Measurements from ENCODE around the gene PLEKHM3.

PLEKHM3 gene

DNA sequence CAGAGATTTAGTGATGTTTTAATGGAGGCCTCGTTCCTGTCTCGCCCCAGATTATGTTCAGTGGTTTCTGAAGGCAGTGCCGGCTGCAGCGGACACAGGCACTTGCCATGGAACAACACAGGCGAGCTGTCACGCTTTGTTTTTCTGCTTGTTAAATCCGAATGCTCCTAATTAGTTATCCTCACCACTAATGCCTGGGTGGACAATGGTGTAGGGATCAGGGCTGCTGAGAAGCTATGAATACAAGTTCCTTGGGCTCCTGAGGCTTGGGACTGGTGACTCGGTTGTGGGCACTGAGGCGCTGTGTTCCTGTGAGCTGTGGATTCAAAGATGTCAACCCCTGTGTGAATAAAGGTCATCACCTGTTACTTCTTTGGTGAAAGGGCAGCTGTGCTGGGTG is 123.5 kb downstream of the PLEKHM3 start:
- Histone ChIP-seq H3K9me3 (ENCODE audit: control insufficient read depth, insufficient read depth, low read depth, low read length) (no peaks in the 10 kb centered on the region), H3K27ac (ENCODE audit: extremely low read depth, low read depth, low read length) (no peak overlapping the region), H3K4me3 (ENCODE audit: low read depth, low read length) (no peak overlapping the region), H3K36me3 (ENCODE audit: control insufficient read depth in 2 of 2, insufficient read depth in 1 of 2, low read length in 2 of 2) (peaks cover 0 to 13% of the 10 kb centered on the region in 2 experiments; a peak in 2 of 3 replicates), H3K4me1 (ENCODE audit: control insufficient read depth, insufficient read depth, low read length) (peaks cover 1% of the 10 kb centered on the region; the same call in 1 of the 2 replicates)
- ChIA-PET POLR2A (no interaction called here), CTCF (interaction anchor here (0.6 to 0.7 kb wide), 2 partner anchors 132 to 256 kb away, joined by 3 to 4 read pairs; no protein-coding TSS in a partner anchor)
- TF ChIP-seq, protein P1, sequence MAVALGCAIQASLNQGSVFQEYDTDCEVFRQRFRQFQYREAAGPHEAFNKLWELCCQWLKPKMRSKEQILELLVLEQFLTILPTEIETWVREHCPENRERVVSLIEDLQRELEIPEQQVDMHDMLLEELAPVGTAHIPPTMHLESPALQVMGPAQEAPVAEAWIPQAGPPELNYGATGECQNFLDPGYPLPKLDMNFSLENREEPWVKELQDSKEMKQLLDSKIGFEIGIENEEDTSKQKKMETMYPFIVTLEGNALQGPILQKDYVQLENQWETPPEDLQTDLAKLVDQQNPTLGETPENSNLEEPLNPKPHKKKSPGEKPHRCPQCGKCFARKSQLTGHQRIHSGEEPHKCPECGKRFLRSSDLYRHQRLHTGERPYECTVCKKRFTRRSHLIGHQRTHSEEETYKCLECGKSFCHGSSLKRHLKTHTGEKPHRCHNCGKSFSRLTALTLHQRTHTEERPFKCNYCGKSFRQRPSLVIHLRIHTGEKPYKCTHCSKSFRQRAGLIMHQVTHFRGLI (tag by site-specific recombination; IDR thresholded peaks at IDR 0.05): no peak
- TF ChIP-seq ZNF473 (tag by site-specific recombination; IDR thresholded peaks at IDR 0.05) (no peak), ZNF571 (tag by site-specific recombination; IDR thresholded peaks at IDR 0.05) (no peak), MZF1 (tag by site-specific recombination; IDR thresholded peaks at IDR 0.05; ENCODE audit: borderline replicate concordance) (no peak), ZNF19 (tag by site-specific recombination; IDR thresholded peaks at IDR 0.05; ENCODE audit: low read depth) (no peak), ZNF423 (tag by site-specific recombination; IDR thresholded peaks at IDR 0.05) (no peak), ZNF610 (tag by site-specific recombination; IDR thresholded peaks at IDR 0.05; ENCODE audit: borderline replicate concordance) (no peak), ZNF132 (tag by site-specific recombination; IDR thresholded peaks at IDR 0.05; ENCODE audit: borderline replicate concordance) (no peak), KLF8 (tag by site-specific recombination; IDR thresholded peaks at IDR 0.05) (no peak), ZNF202 (tag by site-specific recombination; IDR thresholded peaks at IDR 0.05; ENCODE audit: borderline replicate concordance) (no peak), ZNF48 (tag by site-specific recombination; IDR thresholded peaks at IDR 0.05) (no peak), ZNF558 (tag by site-specific recombination; IDR thresholded peaks at IDR 0.05) (no peak), TCF7L2 (IDR thresholded peaks at IDR 0.05; ENCODE audit: borderline replicate concordance, low read depth, low read length) (no peak), ZNF830 (tag by site-specific recombination; IDR thresholded peaks at IDR 0.05; ENCODE audit: low read depth) (no peak)
- TF ChIP-seq, protein P2, sequence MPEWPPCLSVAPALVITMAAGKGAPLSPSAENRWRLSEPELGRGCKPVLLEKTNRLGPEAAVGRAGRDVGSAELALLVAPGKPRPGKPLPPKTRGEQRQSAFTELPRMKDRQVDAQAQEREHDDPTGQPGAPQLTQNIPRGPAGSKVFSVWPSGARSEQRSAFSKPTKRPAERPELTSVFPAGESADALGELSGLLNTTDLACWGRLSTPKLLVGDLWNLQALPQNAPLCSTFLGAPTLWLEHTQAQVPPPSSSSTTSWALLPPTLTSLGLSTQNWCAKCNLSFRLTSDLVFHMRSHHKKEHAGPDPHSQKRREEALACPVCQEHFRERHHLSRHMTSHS (tag by site-specific recombination; IDR thresholded peaks at IDR 0.05): no peak
- TF ChIP-seq, protein P3, sequence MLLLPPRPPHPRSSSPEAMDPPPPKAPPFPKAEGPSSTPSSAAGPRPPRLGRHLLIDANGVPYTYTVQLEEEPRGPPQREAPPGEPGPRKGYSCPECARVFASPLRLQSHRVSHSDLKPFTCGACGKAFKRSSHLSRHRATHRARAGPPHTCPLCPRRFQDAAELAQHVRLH (tag by site-specific recombination; IDR thresholded peaks at IDR 0.05): no peak
- TF ChIP-seq, protein P4, sequence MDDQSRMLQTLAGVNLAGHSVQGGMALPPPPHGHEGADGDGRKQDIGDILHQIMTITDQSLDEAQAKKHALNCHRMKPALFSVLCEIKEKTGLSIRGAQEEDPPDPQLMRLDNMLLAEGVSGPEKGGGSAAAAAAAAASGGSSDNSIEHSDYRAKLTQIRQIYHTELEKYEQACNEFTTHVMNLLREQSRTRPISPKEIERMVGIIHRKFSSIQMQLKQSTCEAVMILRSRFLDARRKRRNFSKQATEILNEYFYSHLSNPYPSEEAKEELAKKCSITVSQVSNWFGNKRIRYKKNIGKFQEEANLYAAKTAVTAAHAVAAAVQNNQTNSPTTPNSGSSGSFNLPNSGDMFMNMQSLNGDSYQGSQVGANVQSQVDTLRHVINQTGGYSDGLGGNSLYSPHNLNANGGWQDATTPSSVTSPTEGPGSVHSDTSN (CRISPR knock-in tag; IDR thresholded peaks at IDR 0.05): no peak

DNA sequence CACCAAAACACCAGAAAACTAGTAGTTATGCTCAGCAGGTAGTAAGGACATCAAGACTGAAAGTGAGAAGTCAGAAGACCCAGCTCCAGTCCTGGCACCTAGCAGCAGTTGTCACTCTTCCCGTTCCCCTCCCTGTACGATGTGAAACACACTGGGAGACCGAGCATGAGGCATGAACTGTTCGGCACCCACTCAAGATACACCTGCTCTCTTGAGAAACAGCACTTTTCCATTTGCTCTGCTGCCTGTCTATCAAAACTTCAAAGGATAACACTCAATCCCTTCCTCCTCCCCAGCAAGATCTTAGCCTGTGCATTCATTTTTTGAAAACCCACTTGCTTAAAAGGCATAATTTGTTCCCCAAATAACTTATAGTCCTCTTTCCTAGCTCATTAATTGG is 123.9 kb downstream of the PLEKHM3 start:
- POLR2A ChIA-PET: no interaction called here
- Histone ChIP-seq H3K9me3 (ENCODE audit: control insufficient read depth, insufficient read depth, low read depth, low read length) (no peaks in the 10 kb centered on the region), H3K27ac (ENCODE audit: extremely low read depth, low read depth, low read length) (no peak overlapping the region), H3K4me1 (ENCODE audit: control insufficient read depth, insufficient read depth, low read length) (peaks cover 6% of the 10 kb centered on the region; the same call in 1 of the 2 replicates), H3K36me3 (ENCODE audit: control insufficient read depth in 2 of 2, insufficient read depth in 1 of 2, low read length in 2 of 2) (peaks cover 0 to 13% of the 10 kb centered on the region in 2 experiments; a peak in 2 of 3 replicates), H3K4me3 (ENCODE audit: low read depth, low read length) (no peak overlapping the region)
- CTCF ChIA-PET: interaction anchor here (0.5 to 0.7 kb wide), 2 partner anchors 14 to 131 kb away, joined by 3 read pairs; no protein-coding TSS in a partner anchor
- no peak for TF ChIP-seq ZNF610 (tag by site-specific recombination; IDR thresholded peaks at IDR 0.05; ENCODE audit: borderline replicate concordance)
- TF ChIP-seq, protein P5, sequence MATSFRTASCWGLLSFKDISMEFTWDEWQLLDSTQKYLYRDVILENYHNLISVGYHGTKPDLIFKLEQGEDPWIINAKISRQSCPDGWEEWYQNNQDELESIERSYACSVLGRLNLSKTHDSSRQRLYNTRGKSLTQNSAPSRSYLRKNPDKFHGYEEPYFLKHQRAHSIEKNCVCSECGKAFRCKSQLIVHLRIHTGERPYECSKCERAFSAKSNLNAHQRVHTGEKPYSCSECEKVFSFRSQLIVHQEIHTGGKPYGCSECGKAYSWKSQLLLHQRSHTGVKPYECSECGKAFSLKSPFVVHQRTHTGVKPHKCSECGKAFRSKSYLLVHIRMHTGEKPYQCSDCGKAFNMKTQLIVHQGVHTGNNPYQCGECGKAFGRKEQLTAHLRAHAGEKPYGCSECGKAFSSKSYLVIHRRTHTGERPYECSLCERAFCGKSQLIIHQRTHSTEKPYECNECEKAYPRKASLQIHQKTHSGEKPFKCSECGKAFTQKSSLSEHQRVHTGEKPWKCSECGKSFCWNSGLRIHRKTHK (tag by site-specific recombination; IDR thresholded peaks at IDR 0.05): no peak
- TF ChIP-seq ZNF292 (tag by site-specific recombination; IDR thresholded peaks at IDR 0.05; ENCODE audit: borderline replicate concordance, low read depth): no peak
- TF ChIP-seq, protein P6, sequence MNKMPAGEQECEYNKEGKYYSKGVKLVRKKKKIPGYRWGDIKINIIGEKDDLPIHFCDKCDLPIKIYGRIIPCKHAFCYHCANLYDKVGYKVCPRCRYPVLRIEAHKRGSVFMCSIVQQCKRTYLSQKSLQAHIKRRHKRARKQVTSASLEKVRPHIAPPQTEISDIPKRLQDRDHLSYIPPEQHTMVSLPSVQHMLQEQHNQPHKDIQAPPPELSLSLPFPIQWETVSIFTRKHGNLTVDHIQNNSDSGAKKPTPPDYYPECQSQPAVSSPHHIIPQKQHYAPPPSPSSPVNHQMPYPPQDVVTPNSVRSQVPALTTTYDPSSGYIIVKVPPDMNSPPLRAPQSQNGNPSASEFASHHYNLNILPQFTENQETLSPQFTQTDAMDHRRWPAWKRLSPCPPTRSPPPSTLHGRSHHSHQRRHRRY (tag by site-specific recombination; IDR thresholded peaks at IDR 0.05): no peak
- TF ChIP-seq ZXDB (tag by site-specific recombination; IDR thresholded peaks at IDR 0.05): no peak
- TF ChIP-seq, protein P7, sequence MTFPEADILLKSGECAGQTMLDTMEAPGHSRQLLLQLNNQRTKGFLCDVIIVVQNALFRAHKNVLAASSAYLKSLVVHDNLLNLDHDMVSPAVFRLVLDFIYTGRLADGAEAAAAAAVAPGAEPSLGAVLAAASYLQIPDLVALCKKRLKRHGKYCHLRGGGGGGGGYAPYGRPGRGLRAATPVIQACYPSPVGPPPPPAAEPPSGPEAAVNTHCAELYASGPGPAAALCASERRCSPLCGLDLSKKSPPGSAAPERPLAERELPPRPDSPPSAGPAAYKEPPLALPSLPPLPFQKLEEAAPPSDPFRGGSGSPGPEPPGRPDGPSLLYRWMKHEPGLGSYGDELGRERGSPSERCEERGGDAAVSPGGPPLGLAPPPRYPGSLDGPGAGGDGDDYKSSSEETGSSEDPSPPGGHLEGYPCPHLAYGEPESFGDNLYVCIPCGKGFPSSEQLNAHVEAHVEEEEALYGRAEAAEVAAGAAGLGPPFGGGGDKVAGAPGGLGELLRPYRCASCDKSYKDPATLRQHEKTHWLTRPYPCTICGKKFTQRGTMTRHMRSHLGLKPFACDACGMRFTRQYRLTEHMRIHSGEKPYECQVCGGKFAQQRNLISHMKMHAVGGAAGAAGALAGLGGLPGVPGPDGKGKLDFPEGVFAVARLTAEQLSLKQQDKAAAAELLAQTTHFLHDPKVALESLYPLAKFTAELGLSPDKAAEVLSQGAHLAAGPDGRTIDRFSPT (tag by site-specific recombination; IDR thresholded peaks at IDR 0.05): no peak
- TF ChIP-seq, protein P1 (tag by site-specific recombination; IDR thresholded peaks at IDR 0.05): no peak
- no peak for TF ChIP-seq SP2 (tag by site-specific recombination; IDR thresholded peaks at IDR 0.05)
- TF ChIP-seq ZNF146 (tag by site-specific recombination; IDR thresholded peaks at IDR 0.05): no peak
- no peak for TF ChIP-seq ZSCAN30 (tag by site-specific recombination; IDR thresholded peaks at IDR 0.05)
